Panc1 (cell line): ENCODE measurements around the gene AGBL5. TPM values are rescaled to one million over a fixed set of nuclear protein-coding genes. Genes with fewer than 3 reads are reported as not detected.
"Not testable (repeated sequence)": the region's sequence is repeated elsewhere in the genome, so short reads cannot be mapped to it uniquely, and the experiment has no call there.

Source experiments
- ATAC-seq: fragments of 200-7000 bp; cut with Tn5 transposase; 2 replicates; pipeline ENCODE4 v1.9.1; 2020; ENCODE audit warnings: mild to moderate bottlenecking, moderate library complexity
- BruUV-seq: library from RNA; stranded (reverse); fragments of 400-500 nt; replicated peaks from 2 replicates; lab custom pipeline; 2021; lab: Mats Ljungman, UMichigan
- CTCF ChIA-PET: fragments of 300-600 bp; sonication (Branson Sonifier 250); formaldehyde crosslinking; loops from one replicate; lab custom pipeline; 2022; ENCODE audit warnings: antibody characterized with exemption; lab: Charles Lee
- POLR2A ChIA-PET: fragments of 300-600 bp; sonication (Branson Sonifier 250); formaldehyde crosslinking; loops from one replicate; lab custom pipeline; 2022; ENCODE audit warnings: antibody characterized with exemption; lab: Charles Lee
- DNase-seq: peaks from one replicate; pipeline ENCODE4 v3.0.0-alpha.2; 2010; ENCODE audit warnings: low read depth, low spot score
- H3K27ac ChIP-seq: 2 replicates; pipeline ENCODE4 v1.5.1; 2011; ENCODE audit warnings: mild to moderate bottlenecking, low read length, inconsistent platforms
- H3K27me3 ChIP-seq: fragments of 200-500 bp; sonication (Bioruptor generic); 2 replicates; pipeline ENCODE4 v1.6.0; 2014; ENCODE audit warnings: low read length, inconsistent platforms; ENCODE audit not compliant: control insufficient read depth, insufficient read depth
- H3K36me3 ChIP-seq: fragments of 200-500 bp; sonication (Bioruptor generic); 2 replicates; pipeline ENCODE4 v1.5.1; 2014; ENCODE audit warnings: inconsistent platforms, mild to moderate bottlenecking, low read length, moderate library complexity; ENCODE audit not compliant: control insufficient read depth, insufficient read depth
- H3K4me1 ChIP-seq: 2 replicates; pipeline ENCODE4 v1.5.1; 2011; ENCODE audit warnings: inconsistent platforms, mild to moderate bottlenecking, low read length, moderate library complexity; ENCODE audit not compliant: control insufficient read depth, insufficient read depth
- H3K4me3 ChIP-seq, 2 experiments: 2 replicates each; pipeline ENCODE4 v1.5.1; 2011 to 2012; ENCODE audit warnings: low read depth in 2 of 2, low read length in 2 of 2, mild to moderate bottlenecking in 2 of 2, inconsistent platforms in 1 of 2, moderate library complexity in 1 of 2
- H3K9me3 ChIP-seq: fragments of 200-500 bp; sonication (Bioruptor generic); 2 replicates; pipeline ENCODE4 v1.5.1; 2014; ENCODE audit warnings: low read depth, mild to moderate bottlenecking, inconsistent platforms, low read length, moderate library complexity; ENCODE audit not compliant: control insufficient read depth, insufficient read depth
- POLR2AphosphoS5 ChIP-seq: IDR thresholded peaks from 2 replicates; pipeline ENCODE4 v1.6.1; 2012; ENCODE audit warnings: mild to moderate bottlenecking, low read depth, low read length, moderate library complexity
- REST ChIP-seq, 2 experiments: IDR thresholded peaks; 2 replicates each; pipeline ENCODE4 v1.6.1; 2011 to 2012; ENCODE audit warnings: low read depth in 2 of 2, control low read depth in 1 of 2, low read length in 1 of 2, mild to moderate bottlenecking in 1 of 2, moderate library complexity in 1 of 2; ENCODE audit not compliant: insufficient read depth in 1 of 2
- SIN3A ChIP-seq: IDR thresholded peaks from 2 replicates; pipeline ENCODE4 v1.6.1; 2012; ENCODE audit warnings: low read depth, mild to moderate bottlenecking, low read length, moderate library complexity, borderline replicate concordance; ENCODE audit not compliant: insufficient read depth
- TCF7L2 ChIP-seq: IDR thresholded peaks from 2 replicates; pipeline ENCODE4 v1.6.1; 2011; ENCODE audit warnings: mild to moderate bottlenecking, low read depth, low read length, inconsistent platforms
- in situ Hi-C: cut with HindIII; loops from 2 replicates; pipeline ENCODE4 v1.10.0; 2016; ENCODE audit warnings: low sequenced_read_pairs, low pct_unique_long_range_greater_than_20kb
- intact Hi-C: fragments of 100-400 bp; cut with micrococcal nuclease; formaldehyde crosslinking; loops from one replicate; pipeline ENCODE4 v1.10.0; 2022; ENCODE audit not compliant: unreplicated experiment
- total RNA-seq: library from RNA; stranded (reverse); gene quantifications from one replicate; pipeline ENCODE4 v1.2.1, GENCODE V29; 2021; ENCODE audit not compliant: unreplicated experiment
- TF ChIP-seq, protein P1 (sequence below): fragments of 450-650 bp; IDR thresholded peaks from 2 replicates; pipeline ENCODE4 v1.5.1; 2017; ENCODE audit warnings: mild to moderate bottlenecking

Gene AGBL5
- total RNA-seq, 1 experiment from 2014 or later: 55.6 TPM

DNA sequence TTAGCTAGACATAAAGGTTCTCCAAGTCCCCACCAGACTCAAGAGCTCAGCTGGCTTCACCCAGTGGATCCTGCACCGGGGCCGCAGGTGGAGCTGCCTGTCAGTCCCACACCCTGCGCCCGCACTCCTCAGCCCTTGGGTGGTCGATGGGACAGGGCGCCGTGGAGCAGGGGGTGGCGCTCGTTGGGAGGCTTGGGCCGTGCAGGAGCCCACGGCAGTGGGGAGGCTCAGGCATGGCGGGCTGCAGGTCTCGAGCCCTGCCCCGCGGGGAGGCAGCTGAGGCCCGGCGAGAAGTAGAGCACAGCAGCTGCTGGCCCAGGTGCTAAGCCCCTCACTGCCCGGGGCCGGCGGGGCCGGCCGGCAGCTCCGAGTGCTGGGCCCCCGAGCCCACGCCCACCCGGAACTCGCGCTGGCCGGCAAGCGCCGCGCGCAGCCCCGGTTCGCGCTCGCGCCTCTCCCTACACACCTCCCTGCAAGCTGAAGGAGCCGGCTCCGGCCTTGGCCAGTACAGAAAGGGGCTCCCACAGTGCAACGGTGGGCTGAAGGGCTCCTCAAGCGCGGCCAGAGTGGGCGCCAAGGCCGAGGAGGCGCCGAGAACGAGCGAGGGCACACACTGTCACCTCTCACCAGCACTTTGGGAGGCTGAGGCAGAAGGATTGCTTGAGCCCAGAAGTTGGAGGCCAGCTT lies 60.1 kb downstream of the AGBL5 start:
- H3K4me3 ChIP-seq, H3K27me3 ChIP-seq, H3K4me1 ChIP-seq, DNase-seq, CTCF ChIA-PET, H3K36me3 ChIP-seq, H3K27ac ChIP-seq, POLR2A ChIA-PET, in situ Hi-C loops, BruUV-seq, intact Hi-C loops, ATAC-seq, H3K9me3 ChIP-seq: not testable (repeated sequence)

GRCh38 chr2:27115519-27115918 lies 64.1 kb downstream of the AGBL5 start:
- no peaks in the 10 kb centered on the region for H3K9me3 ChIP-seq
- no TSS peak for BruUV-seq
- no peaks in the 10 kb centered on the region for H3K27me3 ChIP-seq
- no peak overlapping the region for H3K27ac ChIP-seq
- ATAC-seq (no peak), DNase-seq (no peak)
- intact Hi-C loops: no loop called here
- in situ Hi-C loops: no loop called here
- POLR2A ChIA-PET: no interaction called here
- no peaks in the 10 kb centered on the region for H3K36me3 ChIP-seq
- peaks cover 4% of the 10 kb centered on the region for H3K4me1 ChIP-seq
- TF ChIP-seq TCF7L2: no peak
- no peak for TF ChIP-seq SIN3A
- TF ChIP-seq, protein P1, sequence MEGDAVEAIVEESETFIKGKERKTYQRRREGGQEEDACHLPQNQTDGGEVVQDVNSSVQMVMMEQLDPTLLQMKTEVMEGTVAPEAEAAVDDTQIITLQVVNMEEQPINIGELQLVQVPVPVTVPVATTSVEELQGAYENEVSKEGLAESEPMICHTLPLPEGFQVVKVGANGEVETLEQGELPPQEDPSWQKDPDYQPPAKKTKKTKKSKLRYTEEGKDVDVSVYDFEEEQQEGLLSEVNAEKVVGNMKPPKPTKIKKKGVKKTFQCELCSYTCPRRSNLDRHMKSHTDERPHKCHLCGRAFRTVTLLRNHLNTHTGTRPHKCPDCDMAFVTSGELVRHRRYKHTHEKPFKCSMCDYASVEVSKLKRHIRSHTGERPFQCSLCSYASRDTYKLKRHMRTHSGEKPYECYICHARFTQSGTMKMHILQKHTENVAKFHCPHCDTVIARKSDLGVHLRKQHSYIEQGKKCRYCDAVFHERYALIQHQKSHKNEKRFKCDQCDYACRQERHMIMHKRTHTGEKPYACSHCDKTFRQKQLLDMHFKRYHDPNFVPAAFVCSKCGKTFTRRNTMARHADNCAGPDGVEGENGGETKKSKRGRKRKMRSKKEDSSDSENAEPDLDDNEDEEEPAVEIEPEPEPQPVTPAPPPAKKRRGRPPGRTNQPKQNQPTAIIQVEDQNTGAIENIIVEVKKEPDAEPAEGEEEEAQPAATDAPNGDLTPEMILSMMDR: no peak
- TF ChIP-seq REST (IDR thresholded peaks at IDR 0.05; ENCODE audit: insufficient read depth in 1 of 2, low read depth in 2 of 2, low read length in 1 of 2): no peak
- no peak for TF ChIP-seq POLR2AphosphoS5
- no peak overlapping the region for H3K4me3 ChIP-seq
- CTCF ChIA-PET: no interaction called here

GRCh38 chr2:27117995-27118524 lies 66.6 kb downstream of the AGBL5 start:
- no TSS peak for BruUV-seq
- ChIA-PET POLR2A (interaction anchor here (0.6 kb wide), 1 partner anchor 94 kb away, joined by 4 read pairs; the partner anchor contains the start of gene SLC5A6), CTCF (interaction anchor here (0.6 kb wide), 1 partner anchor 36 kb away, joined by 4 read pairs; no protein-coding TSS in a partner anchor)
- Histone ChIP-seq H3K4me3 (peak overlapping the region; percentile 54 to 64), H3K4me1 (peaks cover 4% of the 10 kb centered on the region), H3K36me3 (no peaks in the 10 kb centered on the region), H3K27ac (no peak overlapping the region), H3K27me3 (no peaks in the 10 kb centered on the region; the same call in 1 of the 2 replicates), H3K9me3 (no peaks in the 10 kb centered on the region)
- DNase-seq (no peak), ATAC-seq (peak; percentile 31)
- TF ChIP-seq TCF7L2 (no peak), SIN3A (no peak), POLR2AphosphoS5 (no peak), REST (IDR thresholded peaks at IDR 0.05; ENCODE audit: insufficient read depth in 1 of 2, low read depth in 2 of 2, low read length in 1 of 2) (no peak)
- TF ChIP-seq, protein P1: no peak
- in situ Hi-C loops (no loop called here), intact Hi-C loops (no loop called here)
